Measurements from ENCODE around the gene PIGH. TPM values are rescaled to one million over a fixed set of nuclear protein-coding genes. Genes with fewer than 3 reads are reported as not detected.
A peak's percentile ranks its signal among the peaks of the same experiment; 100 is the strongest.

Gene PIGH
- polyA plus RNA-seq, 1 donor from 2014 or later, result 91.8 TPM

- TF ChIP-seq POLR2AphosphoS5 (IDR thresholded peaks at IDR 0.05) (no peak), TAF1 (IDR thresholded peaks at IDR 0.05; ENCODE audit: low read depth) (no peak), RAD21 (conservative IDR thresholded peaks at IDR 0.05) (no peak), EZH2 (IDR thresholded peaks at IDR 0.05; ENCODE audit: borderline replicate concordance, insufficient read depth, low read length, poor library complexity, severe bottlenecking) (no peak), REST (IDR thresholded peaks at IDR 0.05; ENCODE audit: borderline replicate concordance) (no peak), CTCF (IDR thresholded peaks at IDR 0.05; ENCODE audit: poor library complexity, severe bottlenecking) (peak; percentile 14)
- no peaks in the 10 kb centered on the region for H3F3A ChIP-seq (ENCODE audit: insufficient read depth, low read length, poor library complexity, severe bottlenecking)
- H4K20me1 ChIP-seq (ENCODE audit: insufficient read depth), result no peaks in the 10 kb centered on the region
- no peaks in the 10 kb centered on the region for H3K9me3 ChIP-seq (ENCODE audit: low read length)
- H2AFZ ChIP-seq (ENCODE audit: low read depth, low read length), result no peak overlapping the region
- H3K27me3 ChIP-seq (ENCODE audit: insufficient read depth, low read depth, low read length), result no peaks in the 10 kb centered on the region
- H3K79me2 ChIP-seq (replicated peaks; ENCODE audit: insufficient read depth, low read length), result no peaks in the 10 kb centered on the region
- H3K4me3 ChIP-seq (ENCODE audit: low read length), result no peak overlapping the region
- H3K9me2 ChIP-seq (ENCODE audit: insufficient read depth, low read length), result no peaks in the 10 kb centered on the region
- H3K27ac ChIP-seq (ENCODE audit: low read length), result no peak overlapping the region
- no peaks in the 10 kb centered on the region for H3K36me3 ChIP-seq (ENCODE audit: insufficient read depth, low read length)
- H3K9ac ChIP-seq (ENCODE audit: low read length), result no peak overlapping the region
- H3K4me2 ChIP-seq (ENCODE audit: low read length), result no peak overlapping the region
Measured at GRCh38 chr14:67582061-67582460, 18.0 kb downstream of the PIGH start.

- Histone ChIP-seq H2AFZ (ENCODE audit: low read depth, low read length) (no peak overlapping the region), H3K9me3 (ENCODE audit: low read length) (no peaks in the 10 kb centered on the region), H3K4me3 (ENCODE audit: low read length) (no peak overlapping the region), H3K4me2 (ENCODE audit: low read length) (no peak overlapping the region), H3K27me3 (ENCODE audit: insufficient read depth, low read depth, low read length) (no peaks in the 10 kb centered on the region), H3K9ac (ENCODE audit: low read length) (no peak overlapping the region), H3K79me2 (replicated peaks; ENCODE audit: insufficient read depth, low read length) (no peaks in the 10 kb centered on the region), H4K20me1 (ENCODE audit: insufficient read depth) (no peaks in the 10 kb centered on the region), H3K36me3 (ENCODE audit: insufficient read depth, low read length) (no peaks in the 10 kb centered on the region), H3K9me2 (ENCODE audit: insufficient read depth, low read length) (no peaks in the 10 kb centered on the region), H3F3A (ENCODE audit: insufficient read depth, low read length, poor library complexity, severe bottlenecking) (no peaks in the 10 kb centered on the region), H3K27ac (ENCODE audit: low read length) (no peak overlapping the region)
- TF ChIP-seq RAD21 (conservative IDR thresholded peaks at IDR 0.05) (no peak), REST (IDR thresholded peaks at IDR 0.05; ENCODE audit: borderline replicate concordance) (no peak), SMC3 (conservative IDR thresholded peaks at IDR 0.05; ENCODE audit: poor library complexity) (no peak), MXI1 (conservative IDR thresholded peaks at IDR 0.05; ENCODE audit: poor library complexity, severe bottlenecking) (no peak), EZH2 (IDR thresholded peaks at IDR 0.05; ENCODE audit: borderline replicate concordance, insufficient read depth, low read length, poor library complexity, severe bottlenecking) (no peak), EP300 (conservative IDR thresholded peaks at IDR 0.05; ENCODE audit: poor library complexity, severe bottlenecking) (no peak), TAF1 (IDR thresholded peaks at IDR 0.05; ENCODE audit: low read depth) (no peak), POLR2AphosphoS5 (IDR thresholded peaks at IDR 0.05) (no peak), CTCF (IDR thresholded peaks at IDR 0.05; ENCODE audit: poor library complexity, severe bottlenecking) (no peak)
Measured at GRCh38 chr14:67581643-67582042, 18.4 kb downstream of the PIGH start.
